Gastroesophageal sphincter (tissue), 3 donors: ENCODE data around the gene CXorf66.

ENCODE experiments used
- EP300 ChIP-seq: sonication (generic); formaldehyde crosslinking; IDR thresholded peaks from one replicate; pipeline ENCODE4 v1.6.1; 2017; ENCODE audit warnings: antibody characterized with exemption, mild to moderate bottlenecking
- POLR2A ChIP-seq, 2 donors: fragments of 450-650 bp; IDR thresholded peaks; one replicate each; pipeline ENCODE4 v1.6.1; 2017; ENCODE audit warnings: antibody characterized with exemption in 2 of 2, mild to moderate bottlenecking in 2 of 2, moderate library complexity in 1 of 2
- TF ChIP-seq, protein P1 (sequence below), 4 experiments: fragments of 200-600 bp in 2 of 4; fragments of 450-650 bp in 2 of 4; sonication (generic) in 1 of 4; IDR thresholded peaks; one replicate each; pipeline ENCODE4 v1.5.1; 2017 to 2019; ENCODE audit warnings: antibody characterized with exemption in 4 of 4, mild to moderate bottlenecking in 2 of 4, moderate library complexity in 2 of 4

DNA sequence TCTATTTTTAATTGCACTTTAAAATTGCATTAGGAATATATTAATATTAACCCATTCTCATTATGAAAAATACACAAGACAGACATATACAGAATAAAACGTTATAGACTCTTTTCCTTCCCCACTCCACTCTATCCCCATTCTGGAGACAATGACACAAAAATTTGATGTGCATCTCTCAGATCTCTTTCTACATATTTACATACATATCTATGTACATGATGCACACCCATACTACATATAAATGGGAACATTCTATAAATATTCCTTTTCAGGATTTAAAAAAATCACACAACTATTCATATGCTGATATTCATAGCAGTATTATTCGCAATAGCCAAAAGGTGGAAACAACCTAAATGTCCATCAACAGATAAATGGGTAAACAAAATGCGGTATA is 2.4 kb upstream of the CXorf66 start:
- no peak for TF ChIP-seq POLR2A (IDR thresholded peaks at IDR 0.05)
- TF ChIP-seq, protein P1, sequence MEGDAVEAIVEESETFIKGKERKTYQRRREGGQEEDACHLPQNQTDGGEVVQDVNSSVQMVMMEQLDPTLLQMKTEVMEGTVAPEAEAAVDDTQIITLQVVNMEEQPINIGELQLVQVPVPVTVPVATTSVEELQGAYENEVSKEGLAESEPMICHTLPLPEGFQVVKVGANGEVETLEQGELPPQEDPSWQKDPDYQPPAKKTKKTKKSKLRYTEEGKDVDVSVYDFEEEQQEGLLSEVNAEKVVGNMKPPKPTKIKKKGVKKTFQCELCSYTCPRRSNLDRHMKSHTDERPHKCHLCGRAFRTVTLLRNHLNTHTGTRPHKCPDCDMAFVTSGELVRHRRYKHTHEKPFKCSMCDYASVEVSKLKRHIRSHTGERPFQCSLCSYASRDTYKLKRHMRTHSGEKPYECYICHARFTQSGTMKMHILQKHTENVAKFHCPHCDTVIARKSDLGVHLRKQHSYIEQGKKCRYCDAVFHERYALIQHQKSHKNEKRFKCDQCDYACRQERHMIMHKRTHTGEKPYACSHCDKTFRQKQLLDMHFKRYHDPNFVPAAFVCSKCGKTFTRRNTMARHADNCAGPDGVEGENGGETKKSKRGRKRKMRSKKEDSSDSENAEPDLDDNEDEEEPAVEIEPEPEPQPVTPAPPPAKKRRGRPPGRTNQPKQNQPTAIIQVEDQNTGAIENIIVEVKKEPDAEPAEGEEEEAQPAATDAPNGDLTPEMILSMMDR (IDR thresholded peaks at IDR 0.05) = no peak
- no peak for TF ChIP-seq EP300
